DMS79 (cell line): ENCODE results near the gene ABCD1.

Source experiments
- DNase-seq: peaks from one replicate; lab custom pipeline; 2025; lab: John Stamatoyannopoulos, UW

ABCD1 gene

GRCh38 chrX:153792368-153792767 lies 67.7 kb downstream of the ABCD1 start:
- no peak for DNase-seq

GRCh38 chrX:153793291-153793690 lies 68.6 kb downstream of the ABCD1 start:
- DNase-seq: no peak
